HG03521 (cell line): ENCODE results near the gene SND1.
A peak's percentile ranks its signal among the peaks of the same experiment; 100 is the strongest.
"Not testable (repeated sequence)": the region's sequence is repeated elsewhere in the genome, so short reads cannot be mapped to it uniquely, and the experiment has no call there.

Source experiments
- ATAC-seq: cut with Tn5 transposase; IDR thresholded peaks from one replicate; pipeline ENCODE4 v1.9.1; 2021; ENCODE audit warnings: mild to moderate bottlenecking, moderate library complexity; ENCODE audit not compliant: unreplicated experiment

SND1 gene

GRCh38 chr7:127901895-127902703, 250.1 kb downstream of the SND1 start:
- no peak for ATAC-seq

GRCh38 chr7:127902753-127903152, 250.8 kb downstream of the SND1 start:
- not testable (repeated sequence) for ATAC-seq

- ATAC-seq, result no peak
Observed at GRCh38 chr7:127903892-127904669, 252.1 kb downstream of the SND1 start.

GRCh38 chr7:127904670-127904985, 252.6 kb downstream of the SND1 start:
- no peak for ATAC-seq

GRCh38 chr7:127905021-127905420, 253.0 kb downstream of the SND1 start:
- no peak for ATAC-seq

- no peak for ATAC-seq
Observed at GRCh38 chr7:127905491-127906330, 253.7 kb downstream of the SND1 start.

- ATAC-seq, result no peak
Observed at GRCh38 chr7:127907110-127908040, 255.4 kb downstream of the SND1 start.

- no peak for ATAC-seq
Observed at GRCh38 chr7:127908430-127909258, 256.6 kb downstream of the SND1 start.

GRCh38 chr7:127909424-127910152, 257.6 kb downstream of the SND1 start:
- no peak for ATAC-seq

- no peak for ATAC-seq
Observed at GRCh38 chr7:127910670-127911069, 258.7 kb downstream of the SND1 start.

- ATAC-seq, result peak; percentile 76
Observed at GRCh38 chr7:127911968-127912511, 260.0 kb downstream of the SND1 start.

GRCh38 chr7:127912901-127913300, 260.9 kb downstream of the SND1 start:
- no peak for ATAC-seq

GRCh38 chr7:127913686-127914085, 261.7 kb downstream of the SND1 start:
- ATAC-seq, result no peak

- no peak for ATAC-seq
Observed at GRCh38 chr7:127914693-127915092, 262.7 kb downstream of the SND1 start.

GRCh38 chr7:127916735-127917134, 264.7 kb downstream of the SND1 start:
- no peak for ATAC-seq

- ATAC-seq, result no peak
Observed at GRCh38 chr7:127918130-127918529, 266.1 kb downstream of the SND1 start.

- ATAC-seq, result no peak
Observed at GRCh38 chr7:127920787-127921438, 268.9 kb downstream of the SND1 start.

GRCh38 chr7:127922656-127923055, 270.7 kb downstream of the SND1 start:
- no peak for ATAC-seq
